ENCODE data around the gene RFTN1. TPM values are rescaled to one million over a fixed set of nuclear protein-coding genes. Genes with fewer than 3 reads are reported as not detected.

Gene RFTN1
- total and polyA plus RNA-seq, 2 donors (not counting 3 experiments of a cell fraction or from before 2014, with no cell fraction given), result 40.3 to 43.3 TPM

DNA sequence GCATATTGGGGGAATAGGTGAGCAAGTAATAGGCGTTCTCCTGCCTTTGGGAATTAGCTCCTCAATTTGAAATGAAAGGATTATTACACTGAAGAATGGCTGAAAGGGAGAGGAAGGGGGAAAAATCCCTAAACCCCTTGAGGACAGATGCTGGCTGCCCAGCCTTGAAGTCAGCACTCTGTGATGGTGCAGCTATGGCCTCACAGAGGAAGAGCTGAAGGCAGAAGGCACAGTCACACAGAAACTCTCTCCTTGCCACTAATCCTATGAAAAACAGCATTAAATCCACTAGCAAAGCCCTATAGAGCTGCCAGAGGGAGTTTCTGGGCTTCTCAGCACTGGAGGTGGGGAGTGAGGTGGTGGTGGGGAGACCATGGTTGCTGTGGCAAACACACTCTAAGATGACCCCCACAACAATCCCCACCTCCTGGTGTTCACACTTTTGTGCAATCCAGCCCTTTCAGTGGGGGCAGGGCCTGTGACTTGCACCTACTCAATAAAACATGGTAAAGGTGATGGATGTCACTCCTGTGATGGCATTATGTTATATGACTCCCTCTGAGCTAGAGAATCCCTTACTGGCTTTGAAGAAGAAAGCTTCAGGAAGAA is 101.2 kb downstream of the RFTN1 start:
- no peaks in the 10 kb centered on the region for H4K20me1 ChIP-seq (replicated peaks; ENCODE audit: control insufficient read depth, extremely low read depth, insufficient read depth, low read length)
- H3K27me3 ChIP-seq (ENCODE audit: control insufficient read depth in 2 of 2, insufficient read depth in 2 of 2, low read length in 2 of 2), result no peaks in the 10 kb centered on the region
- H3K9me1 ChIP-seq (replicated peaks; ENCODE audit: control insufficient read depth, extremely low read depth, insufficient read depth, low read length), result no peaks in the 10 kb centered on the region
- H3K4me1 ChIP-seq (ENCODE audit: control insufficient read depth, extremely low read depth, insufficient read depth, low read length), result no peaks in the 10 kb centered on the region
- no TSS peak for BruUV-seq (replicated peaks)
- H3K36me3 ChIP-seq (ENCODE audit: control insufficient read depth in 2 of 2, extremely low read depth in 1 of 2, insufficient read depth in 2 of 2, low read length in 2 of 2), result peaks cover 0 to 3% of the 10 kb centered on the region in 2 experiments
- POLR2A ChIA-PET, result no interaction called here
- no peak overlapping the region for H3K4me3 ChIP-seq (replicated peaks in 1 of 3; ENCODE audit: insufficient read depth in 1 of 3, low read depth in 1 of 3, low read length in 3 of 3)
- H2AFZ ChIP-seq (ENCODE audit: low read depth, low read length), result no peak overlapping the region
- no peaks in the 10 kb centered on the region for H3K79me2 ChIP-seq (ENCODE audit: control insufficient read depth, insufficient read depth, low read length)
- TF ChIP-seq, protein P1, sequence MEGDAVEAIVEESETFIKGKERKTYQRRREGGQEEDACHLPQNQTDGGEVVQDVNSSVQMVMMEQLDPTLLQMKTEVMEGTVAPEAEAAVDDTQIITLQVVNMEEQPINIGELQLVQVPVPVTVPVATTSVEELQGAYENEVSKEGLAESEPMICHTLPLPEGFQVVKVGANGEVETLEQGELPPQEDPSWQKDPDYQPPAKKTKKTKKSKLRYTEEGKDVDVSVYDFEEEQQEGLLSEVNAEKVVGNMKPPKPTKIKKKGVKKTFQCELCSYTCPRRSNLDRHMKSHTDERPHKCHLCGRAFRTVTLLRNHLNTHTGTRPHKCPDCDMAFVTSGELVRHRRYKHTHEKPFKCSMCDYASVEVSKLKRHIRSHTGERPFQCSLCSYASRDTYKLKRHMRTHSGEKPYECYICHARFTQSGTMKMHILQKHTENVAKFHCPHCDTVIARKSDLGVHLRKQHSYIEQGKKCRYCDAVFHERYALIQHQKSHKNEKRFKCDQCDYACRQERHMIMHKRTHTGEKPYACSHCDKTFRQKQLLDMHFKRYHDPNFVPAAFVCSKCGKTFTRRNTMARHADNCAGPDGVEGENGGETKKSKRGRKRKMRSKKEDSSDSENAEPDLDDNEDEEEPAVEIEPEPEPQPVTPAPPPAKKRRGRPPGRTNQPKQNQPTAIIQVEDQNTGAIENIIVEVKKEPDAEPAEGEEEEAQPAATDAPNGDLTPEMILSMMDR (IDR thresholded peaks at IDR 0.05; ENCODE audit: extremely low read depth in 1 of 2, insufficient read depth in 1 of 2, low read depth in 1 of 2, low read length in 2 of 2), result no peak
- TF ChIP-seq, protein P2, sequence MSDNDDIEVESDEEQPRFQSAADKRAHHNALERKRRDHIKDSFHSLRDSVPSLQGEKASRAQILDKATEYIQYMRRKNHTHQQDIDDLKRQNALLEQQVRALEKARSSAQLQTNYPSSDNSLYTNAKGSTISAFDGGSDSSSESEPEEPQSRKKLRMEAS (IDR thresholded peaks at IDR 0.05; ENCODE audit: insufficient read depth, insufficient read length), result no peak
- TF ChIP-seq MYC (IDR thresholded peaks at IDR 0.05; ENCODE audit: low read depth, low read length) (no peak), POLR2AphosphoS5 (IDR thresholded peaks at IDR 0.05; ENCODE audit: insufficient read depth, low read depth, low read length) (no peak), JUN (IDR thresholded peaks at IDR 0.05; ENCODE audit: borderline replicate concordance, insufficient read depth, insufficient read length, low read depth) (no peak), GATA2 (IDR thresholded peaks at IDR 0.05; ENCODE audit: insufficient read depth, insufficient read length, low read depth, low read length) (no peak), POLR2A (IDR thresholded peaks at IDR 0.05; ENCODE audit: low read depth, low read length) (no peak), FOS (IDR thresholded peaks at IDR 0.05; ENCODE audit: borderline replicate concordance, insufficient read depth, low read length) (no peak), EZH2 (IDR thresholded peaks at IDR 0.05; ENCODE audit: borderline replicate concordance, low read depth, low read length, severe bottlenecking) (no peak)
- no peak overlapping the region for H3K9ac ChIP-seq (replicated peaks; ENCODE audit: extremely low read depth, insufficient read depth, low read length)
- intact Hi-C loops (cut with micrococcal nuclease), result no loop called here
- no peak overlapping the region for H3K27ac ChIP-seq (ENCODE audit: insufficient read depth, low read depth, low read length)
- dilution Hi-C loops (cut with MboI; ENCODE audit: extremely low pct_ligation_motif_present, low sequenced_read_pairs), result no loop called here
- H3K4me2 ChIP-seq (ENCODE audit: insufficient read depth, low read length), result no peak overlapping the region
- no peaks in the 10 kb centered on the region for H3K9me3 ChIP-seq (replicated peaks; ENCODE audit: control insufficient read depth, insufficient read depth, low read length)
- CTCF ChIA-PET, result interaction anchor here (1.3 kb wide), 1 partner anchor 105 kb away, joined by 3 read pairs; no protein-coding TSS in a partner anchor
- no peak for FAIRE-seq
- no peak for DNase-seq (ENCODE audit: low read depth, low spot score)
